HG02759 (cell line): ENCODE data around the gene PFKFB3.
"Not testable (repeated sequence)": the region's sequence is repeated elsewhere in the genome, so short reads cannot be mapped to it uniquely, and the experiment has no call there.

ENCODE experiments used
- ATAC-seq: cut with Tn5 transposase; IDR thresholded peaks from one replicate; pipeline ENCODE4 v1.9.1; 2021; ENCODE audit warnings: mild to moderate bottlenecking, moderate library complexity; ENCODE audit not compliant: unreplicated experiment

Gene PFKFB3

DNA sequence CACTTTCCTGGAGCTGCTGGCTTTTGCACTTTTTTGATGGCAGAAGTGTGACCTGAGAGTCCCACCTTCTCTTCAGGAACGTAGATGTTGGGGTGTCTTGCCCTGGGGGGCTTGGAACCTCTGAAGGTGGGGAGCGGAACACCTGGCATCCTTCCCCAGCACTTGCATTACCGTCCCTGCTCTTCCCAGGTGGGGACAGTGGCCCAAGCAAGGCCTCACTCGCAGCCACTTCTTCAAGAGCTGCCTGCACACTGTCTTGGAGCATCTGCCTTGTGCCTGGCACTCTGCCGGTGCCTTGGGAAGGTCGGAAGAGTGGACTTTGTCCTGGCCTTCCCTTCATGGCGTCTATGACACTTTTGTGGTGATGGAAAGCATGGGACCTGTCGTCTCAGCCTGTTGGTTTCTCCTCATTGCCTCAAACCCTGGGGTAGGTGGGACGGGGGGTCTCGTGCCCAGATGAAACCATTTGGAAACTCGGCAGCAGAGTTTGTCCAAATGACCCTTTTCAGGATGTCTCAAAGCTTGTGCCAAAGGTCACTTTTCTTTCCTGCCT is 31.1 kb downstream of the PFKFB3 start:
- no peak for ATAC-seq

DNA sequence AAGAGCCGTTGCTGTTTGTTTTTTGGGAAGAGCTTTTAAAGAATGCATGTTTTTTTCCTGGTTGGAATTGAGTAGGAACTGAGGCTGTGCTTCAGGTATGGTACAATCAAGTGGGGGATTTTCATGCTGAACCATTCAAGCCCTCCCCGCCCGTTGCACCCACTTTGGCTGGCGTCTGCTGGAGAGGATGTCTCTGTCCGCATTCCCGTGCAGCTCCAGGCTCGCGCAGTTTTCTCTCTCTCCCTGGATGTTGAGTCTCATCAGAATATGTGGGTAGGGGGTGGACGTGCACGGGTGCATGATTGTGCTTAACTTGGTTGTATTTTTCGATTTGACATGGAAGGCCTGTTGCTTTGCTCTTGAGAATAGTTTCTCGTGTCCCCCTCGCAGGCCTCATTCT is 31.6 kb downstream of the PFKFB3 start:
- no peak for ATAC-seq

DNA sequence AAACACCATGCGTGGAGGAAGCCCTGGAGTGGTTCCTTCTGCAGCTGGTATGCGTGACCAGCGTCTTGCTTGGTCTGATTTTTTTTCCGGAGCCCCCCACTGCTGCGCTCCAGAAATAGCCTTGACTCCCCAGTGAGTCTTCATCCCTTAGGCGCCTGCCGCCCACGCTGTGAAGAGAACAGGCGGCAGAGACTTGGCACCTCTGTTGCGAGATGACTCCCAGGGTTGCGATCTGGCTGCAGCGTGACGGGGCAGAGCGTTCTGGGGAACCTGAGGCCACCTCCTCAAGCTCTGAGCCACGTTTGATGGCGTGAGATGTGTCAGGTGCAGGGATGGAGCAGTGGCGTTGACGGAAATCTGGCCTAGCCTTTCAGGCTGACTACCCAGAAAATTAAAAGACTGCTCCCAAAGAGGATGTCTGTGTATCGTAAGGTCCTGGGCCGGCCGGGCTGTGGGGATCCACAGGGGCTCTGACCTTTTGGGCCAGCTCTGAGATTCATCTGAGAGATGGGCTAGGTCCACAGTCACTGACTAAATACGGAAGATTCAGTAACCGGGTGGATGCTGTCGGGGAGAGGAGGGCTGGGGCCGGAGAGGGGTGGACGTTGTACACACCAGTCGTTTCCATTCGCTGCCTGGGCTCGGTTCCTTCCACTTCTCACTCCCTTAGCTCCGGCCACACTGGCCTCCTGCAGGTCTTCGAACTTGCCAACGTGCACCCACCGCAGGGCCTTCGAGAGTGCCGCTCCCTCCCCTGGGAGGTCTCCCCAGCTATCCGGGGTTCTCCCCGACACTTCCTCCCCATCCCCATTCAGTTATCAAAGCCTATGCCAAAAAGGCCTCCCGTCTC is 33.8 kb downstream of the PFKFB3 start:
- ATAC-seq, result no peak

DNA sequence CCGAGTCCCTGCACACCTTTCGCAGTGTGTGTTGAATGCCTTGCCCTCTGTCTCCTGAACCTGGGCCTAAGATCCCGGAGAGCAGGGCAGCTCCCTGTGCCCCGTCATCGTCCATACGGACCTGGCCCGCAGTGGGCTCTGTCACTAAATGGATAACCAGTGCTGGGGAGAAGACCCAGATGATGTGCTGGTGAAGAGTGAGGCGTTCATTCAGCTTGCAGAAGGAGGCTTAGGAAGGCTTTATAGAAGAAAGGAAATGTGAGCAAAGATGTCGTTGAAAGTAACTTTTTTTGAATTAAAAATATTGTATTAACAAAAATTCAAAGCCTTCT is 34.4 kb downstream of the PFKFB3 start:
- no peak for ATAC-seq

DNA sequence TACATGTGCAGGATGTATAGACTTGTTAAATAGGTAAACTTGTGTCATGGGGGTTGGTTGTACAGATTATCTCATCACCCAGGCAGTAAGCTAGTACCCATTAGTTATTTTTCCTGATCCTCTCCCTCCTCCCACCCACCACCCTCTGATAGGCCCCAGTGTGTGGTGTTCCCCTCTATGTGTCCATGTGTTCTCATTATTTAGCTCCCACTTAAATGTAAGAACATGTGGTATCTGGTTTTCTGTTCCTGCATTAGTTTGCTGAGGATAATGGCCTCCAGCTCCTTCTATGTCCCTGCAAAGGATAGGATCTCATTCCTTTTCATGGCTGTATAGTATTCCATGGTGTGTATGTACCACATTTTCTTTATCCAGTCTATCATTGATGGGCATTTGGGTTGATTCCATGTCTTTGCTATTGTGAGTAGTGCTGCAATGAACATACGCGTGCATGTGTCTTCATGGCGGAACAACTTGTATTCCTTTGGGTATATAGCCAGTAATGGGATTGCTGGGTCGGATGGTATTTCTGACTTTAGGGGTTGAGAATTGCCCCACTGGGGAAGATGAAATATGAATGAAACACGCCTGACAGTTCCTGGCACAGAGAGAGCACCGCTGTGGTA is 36.0 kb downstream of the PFKFB3 start:
- not testable (repeated sequence) for ATAC-seq

DNA sequence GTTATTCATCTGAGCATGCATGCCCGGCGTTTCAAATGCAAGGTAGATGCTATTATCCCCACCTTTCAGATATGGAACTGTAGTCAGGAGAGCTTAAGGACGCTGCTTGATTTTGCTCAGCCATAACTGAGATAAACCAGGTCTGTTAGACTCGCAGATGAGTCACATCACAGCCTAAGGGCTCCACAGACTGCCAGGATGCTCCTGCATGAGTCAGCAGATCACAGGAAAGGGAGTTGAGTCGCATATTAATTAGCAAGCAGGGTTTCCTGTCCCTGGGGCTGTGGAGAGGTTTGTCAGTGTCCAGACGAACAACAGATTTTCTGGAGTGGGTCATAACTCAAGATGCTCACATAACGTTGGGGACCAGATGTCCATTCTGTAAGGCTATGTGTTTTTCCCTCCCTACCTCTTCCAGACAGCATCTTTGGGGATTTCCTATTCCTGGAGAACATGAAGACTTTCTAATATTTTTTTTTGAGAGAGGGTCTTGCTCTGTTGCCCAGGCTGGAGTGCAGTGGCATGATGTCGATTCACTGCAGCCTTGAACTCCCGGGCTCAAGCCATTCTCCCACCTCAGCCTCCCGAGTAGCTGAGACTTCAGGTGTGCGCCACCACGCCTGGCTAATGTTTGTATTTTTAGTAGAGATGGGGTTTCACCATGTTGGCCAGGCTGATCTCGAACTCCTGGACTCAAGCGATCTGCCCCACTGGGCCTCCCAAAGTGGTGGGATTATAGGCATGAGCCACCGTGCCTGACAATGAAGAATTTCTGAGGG is 36.7 kb downstream of the PFKFB3 start:
- no peak for ATAC-seq

DNA sequence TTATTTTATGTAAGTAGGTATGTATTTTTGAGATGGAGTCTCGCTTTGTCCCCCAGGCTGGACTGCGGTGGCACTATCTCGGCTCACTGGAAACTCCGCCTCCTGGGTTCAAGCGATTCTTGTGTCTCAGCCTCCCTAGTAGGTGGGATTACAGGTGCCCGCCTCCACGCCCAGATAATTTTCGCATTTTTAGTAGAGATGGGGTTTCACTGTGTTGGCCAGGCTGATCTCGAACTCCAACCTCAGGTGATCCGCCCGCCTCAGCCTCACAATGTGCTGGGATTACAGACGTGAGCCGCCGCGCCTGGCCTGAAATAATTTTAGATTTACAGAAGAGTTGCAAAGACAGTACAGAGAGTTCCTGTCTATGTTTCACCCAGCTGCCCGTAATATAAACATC is 37.5 kb downstream of the PFKFB3 start:
- no peak for ATAC-seq

DNA sequence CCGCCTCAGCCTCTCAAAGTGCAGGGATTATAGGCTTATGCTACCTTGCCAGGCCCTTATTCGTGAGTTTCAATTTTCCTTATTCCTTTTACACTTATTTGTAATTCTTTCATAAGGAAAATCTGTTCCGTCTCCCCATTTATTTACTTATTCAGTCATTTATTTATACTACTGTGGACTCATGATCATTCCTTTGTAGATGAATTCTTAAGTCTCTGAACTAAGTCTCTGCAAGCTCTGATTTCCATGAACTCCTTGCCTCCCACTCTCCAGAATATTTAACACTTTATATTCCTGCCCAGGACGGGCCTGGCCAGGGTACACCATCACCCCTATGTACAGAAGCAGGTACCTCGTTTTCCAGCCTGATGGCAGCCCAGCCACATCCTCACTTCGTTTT is 39.4 kb downstream of the PFKFB3 start:
- no peak for ATAC-seq

DNA sequence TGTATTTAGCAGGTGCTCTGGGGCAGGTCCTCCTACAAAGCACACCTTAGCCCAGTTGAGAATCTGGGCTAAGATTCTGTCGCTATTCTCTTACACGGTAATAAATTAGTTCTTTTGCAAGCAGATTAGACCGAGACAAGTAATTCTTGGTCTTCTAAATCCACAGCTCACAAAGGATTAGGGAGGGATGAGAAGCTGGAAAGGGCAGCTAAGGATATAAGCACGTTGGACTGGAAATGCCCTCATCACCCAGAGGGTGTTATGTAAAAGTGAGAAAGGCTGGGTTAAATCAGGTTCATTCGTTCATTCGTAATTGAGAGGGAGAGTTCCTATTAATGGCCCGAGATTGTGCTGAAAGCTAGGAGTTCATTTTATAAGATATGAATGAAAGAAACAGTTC is 41.8 kb downstream of the PFKFB3 start:
- no peak for ATAC-seq

DNA sequence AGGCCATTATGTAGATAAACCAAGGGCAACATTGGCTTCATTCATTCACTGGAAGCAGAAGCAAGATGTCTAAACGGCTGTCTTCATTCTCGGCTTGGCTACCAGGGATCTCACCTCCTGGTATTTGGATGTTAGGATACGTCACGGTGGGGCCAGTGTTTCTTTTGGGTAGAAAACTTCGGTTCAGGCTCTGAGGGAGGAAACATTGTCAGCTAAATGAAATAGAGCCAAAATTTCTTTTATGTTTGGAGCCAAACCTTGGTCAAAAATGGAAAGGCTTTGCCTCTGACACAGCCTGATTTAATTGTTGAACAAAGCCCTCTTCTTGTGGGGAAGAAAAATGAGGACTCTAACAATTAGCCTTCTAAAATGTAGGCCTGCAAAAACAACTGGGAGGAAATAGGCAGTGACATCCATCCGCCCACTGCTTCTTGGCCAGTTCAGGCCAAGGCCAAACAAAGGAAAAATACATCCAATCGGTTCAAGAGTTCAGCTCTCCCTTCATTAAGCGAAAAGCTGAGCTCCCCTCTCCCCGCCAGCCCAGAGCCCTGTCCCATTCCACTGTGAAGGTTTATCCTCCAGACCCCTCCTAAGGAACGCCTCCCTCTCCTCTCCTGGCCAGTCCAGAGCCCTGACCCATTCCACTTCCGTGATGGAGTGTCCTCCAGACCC is 44.4 kb downstream of the PFKFB3 start:
- ATAC-seq, result no peak

DNA sequence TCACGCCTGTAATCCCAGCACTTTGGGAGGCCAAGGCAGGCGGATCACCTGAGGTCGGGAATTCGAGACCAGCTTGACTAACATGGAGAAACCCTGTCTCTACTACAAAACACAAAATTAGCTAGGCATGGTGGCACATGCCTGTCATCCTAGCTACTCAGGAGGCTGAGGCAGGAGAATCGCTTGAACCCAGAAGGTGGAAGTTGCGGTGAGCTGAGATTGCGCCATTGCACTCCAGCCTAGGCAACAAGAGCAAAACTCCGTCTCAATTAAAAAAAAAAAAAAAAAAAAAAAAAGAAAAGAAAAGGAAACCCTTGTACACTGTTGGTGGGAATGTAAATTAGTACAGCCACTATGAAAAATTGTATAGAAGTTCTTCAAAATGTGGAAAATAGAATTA is 46.2 kb downstream of the PFKFB3 start:
- not testable (repeated sequence) for ATAC-seq

DNA sequence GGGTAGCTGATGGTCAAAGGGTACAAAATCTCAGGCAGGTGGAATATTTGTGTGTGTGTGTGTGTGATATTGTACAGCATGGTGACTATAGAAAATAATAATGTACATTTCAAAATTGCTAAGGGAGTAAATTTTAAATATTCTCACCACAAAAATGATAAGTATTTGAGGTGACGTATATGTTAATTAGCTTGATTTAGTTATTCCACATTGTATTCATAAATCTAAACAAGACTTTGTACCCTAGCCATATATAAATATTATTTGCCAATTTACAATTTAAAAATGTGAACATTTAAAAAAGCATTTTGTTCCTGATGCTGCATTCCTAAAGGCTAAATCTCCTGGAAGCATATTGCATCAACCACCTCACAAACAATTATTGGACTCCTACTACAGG is 47.0 kb downstream of the PFKFB3 start:
- ATAC-seq, result no peak

DNA sequence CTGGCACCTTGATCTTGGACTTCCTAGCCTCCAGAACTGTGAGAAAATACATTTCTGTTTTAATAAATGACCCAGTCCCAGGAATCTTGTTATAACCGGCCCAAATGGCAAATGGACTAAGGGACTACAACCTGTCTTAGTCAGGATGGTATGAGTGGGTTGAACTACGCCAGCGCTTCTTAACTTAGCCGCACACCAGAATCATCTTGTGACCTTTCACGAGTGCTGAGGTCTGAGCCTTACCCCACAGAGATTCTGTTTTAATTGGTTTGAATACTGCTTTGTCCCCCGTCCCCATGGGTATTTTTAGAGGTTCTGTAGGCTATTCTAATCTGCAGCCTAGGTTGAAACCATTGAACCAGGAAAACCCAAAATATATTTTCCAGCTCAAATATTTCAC is 48.0 kb downstream of the PFKFB3 start:
- ATAC-seq, result no peak

DNA sequence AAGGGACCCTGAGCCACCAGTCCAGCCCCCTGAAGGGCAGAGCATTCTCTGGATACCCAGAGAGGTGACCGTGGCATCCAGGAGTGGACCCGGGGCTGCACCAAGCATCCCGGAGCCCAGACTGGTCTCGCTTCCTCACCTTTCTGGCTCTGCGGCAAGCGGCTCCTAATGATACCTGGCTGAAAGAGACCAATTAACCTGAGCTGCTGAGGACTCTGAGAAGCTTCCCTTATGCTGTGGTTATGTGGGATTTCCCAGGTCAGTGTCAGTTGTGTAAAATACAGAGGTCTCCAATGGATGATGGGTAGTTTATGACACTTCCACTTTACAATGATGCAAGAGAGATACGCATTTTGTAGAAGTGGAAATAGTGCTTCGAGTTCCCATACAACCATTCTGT is 51.5 kb downstream of the PFKFB3 start:
- no peak for ATAC-seq

DNA sequence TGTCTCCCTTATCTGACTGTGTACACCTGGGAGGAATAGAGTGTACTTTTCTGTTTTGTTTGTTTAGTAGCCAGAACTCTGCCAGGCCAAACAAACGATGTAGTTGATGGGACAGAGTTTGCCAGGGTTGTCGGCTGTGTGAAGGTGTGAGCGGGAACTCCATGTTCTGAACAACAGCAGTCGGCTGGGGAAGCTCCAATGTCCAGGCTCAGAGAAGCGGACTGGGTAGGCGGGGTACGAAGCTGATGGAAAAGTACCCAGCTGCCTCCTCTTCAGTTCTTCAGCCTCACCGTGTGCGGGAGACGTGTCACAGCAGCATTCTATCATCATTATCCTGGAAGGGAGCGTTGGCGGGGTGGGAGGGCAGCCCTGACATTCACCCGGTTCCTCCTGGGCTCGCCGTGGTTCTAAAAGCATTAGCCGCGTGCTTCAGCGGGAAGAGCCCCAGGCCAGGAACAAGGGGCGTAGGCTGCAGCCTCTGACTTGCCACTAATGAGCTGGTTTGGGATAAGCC is 52.9 kb downstream of the PFKFB3 start:
- no peak for ATAC-seq

DNA sequence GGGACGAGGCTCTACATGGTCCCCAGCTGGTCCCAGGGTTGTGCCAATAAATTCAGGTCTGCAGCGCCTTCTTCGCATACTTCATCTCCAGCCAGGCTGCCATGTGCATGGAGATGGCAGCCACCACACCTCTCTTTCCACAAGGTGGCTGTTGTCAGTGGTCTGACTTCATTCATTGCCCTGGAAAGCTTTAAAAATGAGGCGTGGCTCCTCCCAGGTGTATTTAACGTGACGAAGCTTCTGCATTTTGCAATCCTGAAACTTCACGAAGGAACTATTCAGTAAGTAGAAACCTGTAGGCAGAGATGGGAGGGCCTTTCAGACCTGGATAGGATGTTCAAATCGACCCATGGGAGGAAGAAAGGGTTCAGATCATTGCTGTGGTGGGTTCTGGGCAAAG is 53.7 kb downstream of the PFKFB3 start:
- ATAC-seq, result no peak

DNA sequence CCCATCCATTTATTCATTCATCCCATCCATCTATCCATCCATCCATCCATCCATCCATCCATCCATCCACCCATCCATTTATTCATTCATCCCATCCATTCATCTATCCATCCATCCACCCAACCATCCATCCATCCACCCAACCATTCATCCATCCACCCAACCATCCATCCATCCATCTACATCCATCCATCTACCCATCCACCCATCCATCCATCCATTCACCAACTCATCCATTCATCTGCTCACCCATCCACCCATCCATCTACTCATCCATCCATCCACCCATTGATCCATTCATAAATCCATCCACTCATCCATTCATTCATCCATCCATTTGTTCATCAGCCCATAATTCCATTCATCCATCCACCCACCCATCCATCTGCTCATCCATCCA is 56.4 kb downstream of the PFKFB3 start:
- no peak for ATAC-seq

DNA sequence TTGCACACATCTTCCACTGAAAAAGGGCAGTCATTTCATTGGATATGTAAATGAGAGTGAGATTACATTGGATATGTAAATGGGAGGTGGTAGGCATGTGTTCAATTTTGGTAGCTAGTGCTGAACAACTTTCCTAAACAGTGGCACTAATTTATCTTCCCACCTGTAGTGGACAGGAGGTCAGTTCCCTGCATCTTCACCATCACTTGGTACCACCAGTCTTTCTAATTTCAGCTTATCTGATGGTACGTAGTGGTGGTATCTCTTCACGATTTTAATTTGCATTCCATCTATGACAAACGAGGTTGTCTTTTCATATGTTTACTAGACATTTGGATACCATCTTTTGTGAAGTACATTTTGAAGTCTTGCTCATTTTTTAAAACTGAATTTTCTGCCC is 58.1 kb downstream of the PFKFB3 start:
- no peak for ATAC-seq

DNA sequence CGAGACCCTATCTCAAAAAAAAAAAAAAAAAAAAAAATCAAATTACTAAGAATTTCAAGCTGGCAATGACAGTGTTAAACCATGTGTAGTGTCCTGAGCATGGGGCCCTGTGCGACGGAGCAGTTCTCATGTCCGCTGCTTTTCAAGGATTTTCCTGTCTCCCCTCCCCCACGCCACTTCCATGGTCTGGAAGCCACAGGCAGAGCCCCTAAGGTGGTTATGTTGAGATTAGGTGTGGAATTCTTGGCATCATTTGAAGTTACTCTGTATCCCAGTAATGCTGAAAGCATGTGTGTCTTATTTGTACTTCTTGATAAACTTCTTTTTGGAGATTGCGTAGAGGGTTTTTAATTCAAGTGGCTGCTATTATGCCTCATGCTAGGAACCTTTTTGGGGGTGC is 65.2 kb downstream of the PFKFB3 start:
- ATAC-seq, result no peak

DNA sequence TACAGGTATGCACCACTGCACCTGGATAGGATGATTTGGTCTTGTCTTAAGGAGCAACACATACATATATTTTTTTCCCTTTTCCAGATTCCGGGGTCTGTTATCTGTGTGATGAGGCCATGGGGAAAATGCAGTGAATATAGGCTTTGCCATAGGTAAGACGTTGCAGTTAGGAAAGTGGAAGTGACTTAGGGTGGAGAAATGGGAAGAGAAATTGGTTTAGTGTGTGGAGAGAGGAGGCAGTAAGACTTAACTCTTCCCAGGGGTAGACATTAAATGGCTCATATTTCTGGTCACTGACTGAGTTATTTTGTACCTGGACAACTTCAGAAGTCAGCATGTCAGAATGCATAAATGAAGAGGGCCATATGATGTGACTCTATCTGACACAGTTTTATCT is 66.7 kb downstream of the PFKFB3 start:
- ATAC-seq, result no peak
